ENCODE measurements around the gene OVOL2. TPM values are rescaled to one million over a fixed set of nuclear protein-coding genes. Genes with fewer than 3 reads are reported as not detected.
A peak's percentile ranks its signal among the peaks of the same experiment; 100 is the strongest.
"Not testable (repeated sequence)": the region's sequence is repeated elsewhere in the genome, so short reads cannot be mapped to it uniquely, and the experiment has no call there.

OVOL2 gene
- total RNA-seq, 2 donors from 2014 or later, result 25.6 to 34.8 TPM

GRCh38 chr20:18030020-18030419 lies 27.7 kb downstream of the OVOL2 start:
- DNase-seq (ENCODE audit: low spot score), result no peak
- Histone ChIP-seq H3K9me3 (no peaks in the 10 kb centered on the region), H3K4me1 (replicated peaks) (no peaks in the 10 kb centered on the region), H3K4me3 (no peak overlapping the region), H3K27me3 (replicated peaks; ENCODE audit: insufficient read depth) (no peaks in the 10 kb centered on the region), H3K36me3 (no peaks in the 10 kb centered on the region), H3K27ac (no peak overlapping the region)
- intact Hi-C loops (cut with DNase I), result no loop called here
- 77% methylated on average over 8 of the region's 8 CpGs for WGBS
- TF ChIP-seq CTCF (IDR thresholded peaks at IDR 0.05) (no peak), POLR2AphosphoS5 (IDR thresholded peaks at IDR 0.05) (no peak), POLR2A (IDR thresholded peaks at IDR 0.05) (no peak)

DNA sequence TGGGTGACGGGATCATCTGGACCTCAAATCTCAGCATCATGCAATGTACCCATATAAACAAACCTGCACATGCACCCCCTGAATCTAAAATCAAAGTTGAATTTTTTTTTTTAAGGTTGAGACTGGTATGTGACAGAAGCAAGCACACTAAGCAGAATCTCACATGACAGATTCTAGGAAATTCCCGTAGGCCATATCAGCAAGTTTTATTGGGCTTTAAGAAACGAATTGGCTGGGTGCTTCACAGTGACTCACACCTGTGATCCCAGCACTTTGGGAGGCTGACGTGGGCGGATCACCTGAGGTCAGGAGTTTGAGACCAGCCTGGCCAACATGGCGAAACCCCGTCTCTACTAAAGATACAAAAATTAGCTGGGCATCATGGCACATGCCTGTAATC lies 30.7 kb downstream of the OVOL2 start:
- WGBS, result 77% methylated on average over 7 of the region's 7 CpGs

GRCh38 chr20:18024606-18025127 lies 33.0 kb downstream of the OVOL2 start:
- Histone ChIP-seq H3K27ac (no peak overlapping the region), H3K36me3 (peaks cover 0 to 4% of the 10 kb centered on the region in 2 donors), H3K4me3 (no peak overlapping the region), H3K27me3 (replicated peaks; ENCODE audit: insufficient read depth) (no peaks in the 10 kb centered on the region), H3K9me3 (no peaks in the 10 kb centered on the region), H3K4me1 (replicated peaks) (no peaks in the 10 kb centered on the region)
- 81% methylated on average over 15 of the region's 15 CpGs for WGBS
- intact Hi-C loops (cut with DNase I), result no loop called here
- no peak for DNase-seq (ENCODE audit: low spot score)
- TF ChIP-seq POLR2AphosphoS5 (IDR thresholded peaks at IDR 0.05), result no peak
- no peak for TF ChIP-seq CTCF (IDR thresholded peaks at IDR 0.05)
- no peak for TF ChIP-seq POLR2A (IDR thresholded peaks at IDR 0.05)

More for the DNA sequence above, 30.7 kb downstream of the OVOL2 start:
- H3K9me3 ChIP-seq; H3K27me3 ChIP-seq (replicated peaks; ENCODE audit: insufficient read depth); H3K4me3 ChIP-seq; H3K27ac ChIP-seq; H3K4me1 ChIP-seq (replicated peaks); DNase-seq (ENCODE audit: low spot score); intact Hi-C loops (cut with DNase I); H3K36me3 ChIP-seq: not testable (repeated sequence)

- Histone ChIP-seq H3K4me1 (replicated peaks) (no peaks in the 10 kb centered on the region), H3K27me3 (replicated peaks; ENCODE audit: insufficient read depth) (no peaks in the 10 kb centered on the region), H3K9me3 (no peaks in the 10 kb centered on the region), H3K27ac (no peak overlapping the region), H3K4me3 (no peak overlapping the region), H3K36me3 (peaks cover 0 to 4% of the 10 kb centered on the region in 2 donors)
- DNase-seq (ENCODE audit: low spot score), result no peak
- WGBS, result 96% methylated on average over 7 of the region's 7 CpGs
- TF ChIP-seq POLR2A (IDR thresholded peaks at IDR 0.05) (no peak), POLR2AphosphoS5 (IDR thresholded peaks at IDR 0.05) (no peak), CTCF (IDR thresholded peaks at IDR 0.05) (no peak)
- intact Hi-C loops (cut with DNase I), result no loop called here
Observed at GRCh38 chr20:18020931-18021330, 36.8 kb downstream of the OVOL2 start.

GRCh38 chr20:18019068-18019467 lies 38.6 kb downstream of the OVOL2 start:
- no peaks in the 10 kb centered on the region for H3K9me3 ChIP-seq
- intact Hi-C loops (cut with DNase I), result no loop called here
- peak in 2 of 4 experiments; percentile 15 to 26 for TF ChIP-seq CTCF (IDR thresholded peaks at IDR 0.05)
- TF ChIP-seq POLR2A (IDR thresholded peaks at IDR 0.05), result no peak
- TF ChIP-seq POLR2AphosphoS5 (IDR thresholded peaks at IDR 0.05), result no peak
- peaks cover 0 to 4% of the 10 kb centered on the region in 2 donors for H3K36me3 ChIP-seq
- no peak for DNase-seq (ENCODE audit: low spot score)
- H3K4me1 ChIP-seq (replicated peaks), result no peaks in the 10 kb centered on the region
- H3K4me3 ChIP-seq, result no peak overlapping the region
- 24% methylated on average over 1 of the region's 1 CpG for WGBS
- no peak overlapping the region for H3K27ac ChIP-seq
- no peaks in the 10 kb centered on the region for H3K27me3 ChIP-seq (replicated peaks; ENCODE audit: insufficient read depth)

All from prostate gland (tissue), 2 donors.